Body of pancreas (tissue), 4 donors: Measurements from ENCODE around the gene SRSF7.

Experiments
- POLR2A ChIP-seq, 3 donors: fragments of 450-650 bp; IDR thresholded peaks; one replicate each; pipeline ENCODE4 v1.6.1; 2016; ENCODE audit warnings: antibody characterized with exemption in 3 of 3, mild to moderate bottlenecking in 2 of 3
- TF ChIP-seq, protein P1 (sequence below), 7 experiments: fragments of 450-650 bp in 4 of 7; fragments of 200-600 bp in 3 of 7; sonication (generic) in 3 of 7; IDR thresholded peaks; one replicate each; pipeline ENCODE4 v1.5.1; 2016 to 2019; ENCODE audit warnings: antibody characterized with exemption in 7 of 7

GRCh38 chr2:38733300-38733971 lies 17.7 kb downstream of the SRSF7 start:
- TF ChIP-seq POLR2A (IDR thresholded peaks at IDR 0.05): no peak
- TF ChIP-seq, protein P1, sequence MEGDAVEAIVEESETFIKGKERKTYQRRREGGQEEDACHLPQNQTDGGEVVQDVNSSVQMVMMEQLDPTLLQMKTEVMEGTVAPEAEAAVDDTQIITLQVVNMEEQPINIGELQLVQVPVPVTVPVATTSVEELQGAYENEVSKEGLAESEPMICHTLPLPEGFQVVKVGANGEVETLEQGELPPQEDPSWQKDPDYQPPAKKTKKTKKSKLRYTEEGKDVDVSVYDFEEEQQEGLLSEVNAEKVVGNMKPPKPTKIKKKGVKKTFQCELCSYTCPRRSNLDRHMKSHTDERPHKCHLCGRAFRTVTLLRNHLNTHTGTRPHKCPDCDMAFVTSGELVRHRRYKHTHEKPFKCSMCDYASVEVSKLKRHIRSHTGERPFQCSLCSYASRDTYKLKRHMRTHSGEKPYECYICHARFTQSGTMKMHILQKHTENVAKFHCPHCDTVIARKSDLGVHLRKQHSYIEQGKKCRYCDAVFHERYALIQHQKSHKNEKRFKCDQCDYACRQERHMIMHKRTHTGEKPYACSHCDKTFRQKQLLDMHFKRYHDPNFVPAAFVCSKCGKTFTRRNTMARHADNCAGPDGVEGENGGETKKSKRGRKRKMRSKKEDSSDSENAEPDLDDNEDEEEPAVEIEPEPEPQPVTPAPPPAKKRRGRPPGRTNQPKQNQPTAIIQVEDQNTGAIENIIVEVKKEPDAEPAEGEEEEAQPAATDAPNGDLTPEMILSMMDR (IDR thresholded peaks at IDR 0.05): no peak
